Left forelimb (tissue), 1 donor: ENCODE results near the gene SRSF7.

Experiments
- DNase-seq: peaks from one replicate; pipeline ENCODE4 v3.0.0-alpha.2; 2018; ENCODE audit warnings: low spot score

The SRSF7 gene

GRCh38 chr2:38701542-38701941 lies 49.6 kb downstream of the SRSF7 start:
- no peak for DNase-seq

GRCh38 chr2:38700881-38701458 lies 50.2 kb downstream of the SRSF7 start:
- no peak for DNase-seq

- no peak for DNase-seq
Measured at GRCh38 chr2:38700113-38700785, 50.9 kb downstream of the SRSF7 start.

GRCh38 chr2:38698467-38699003 lies 52.6 kb downstream of the SRSF7 start:
- no peak for DNase-seq

- no peak for DNase-seq
Measured at GRCh38 chr2:38697116-38697840, 53.9 kb downstream of the SRSF7 start.
